K562 (cell line): Measurements from ENCODE around the gene CUL2. TPM values are rescaled to one million over a fixed set of nuclear protein-coding genes. Genes with fewer than 3 reads are reported as not detected.

Source experiments
- ATAC-seq: fragments of 200-7000 bp; cut with Tn5 transposase; 3 replicates; pipeline ENCODE4 v1.9.1; 2020; ENCODE audit warnings: moderate library complexity
- BruUV-seq: library from RNA; stranded (reverse); fragments of 400-500 nt; replicated peaks from 2 replicates; lab custom pipeline; 2021; lab: Mats Ljungman, UMichigan
- CTCF ChIA-PET: fragments of 300-600 bp; formaldehyde crosslinking; extraction: SDS; loops from one replicate; lab custom pipeline; 2021; ENCODE audit warnings: low intra/inter-chr PET ratio; lab: Yijun Ruan, JAX
- POLR2A ChIA-PET: fragments of 300-600, 350-650 bp; sonication (Branson Sonifier 250); formaldehyde crosslinking; extraction: SDS; loops from one replicate; lab custom pipeline; 2021; ENCODE audit warnings: antibody characterized with exemption, inconsistent platforms; lab: Yijun Ruan, JAX
- DNase-seq, 4 experiments: peaks; one replicate each; pipeline versions ENCODE4 v3.0.0 to v3.0.0-alpha.2; 2011 to 2018; ENCODE audit warnings: low spot score in 3 of 4, mixed read lengths in 3 of 4; ENCODE audit errors: extremely low read depth in 1 of 4
- FAIRE-seq: peaks from 2 replicates; lab custom pipeline; 2011; peaks lifted over from hg19 to GRCh38; lab: Jason Lieb, UNC
- H2AFZ ChIP-seq: 2 replicates; pipeline ENCODE4 v1.6.0; 2011; ENCODE audit warnings: low read depth, low read length, control low read depth, inconsistent platforms
- H3K27ac ChIP-seq: fragments of 200-600 bp; 3 replicates; pipeline ENCODE4 v1.8.0; 2011; ENCODE audit warnings: low read depth, mild to moderate bottlenecking, control low read depth, inconsistent platforms, low read length, moderate library complexity, mixed read lengths; ENCODE audit errors: extremely low read depth
- H3K27me3 ChIP-seq, 2 experiments: fragments of 300-600 bp in 1 of 2; 2 replicates in 1 of 2; 3 replicates in 1 of 2; pipeline versions ENCODE4 v1.6.0 to v1.8.0; 2011; ENCODE audit warnings: inconsistent platforms in 2 of 2, low read length in 2 of 2, mild to moderate bottlenecking in 1 of 2, mixed read lengths in 1 of 2, moderate library complexity in 1 of 2; ENCODE audit not compliant: control insufficient read depth in 2 of 2, insufficient read depth in 2 of 2
- H3K36me3 ChIP-seq: fragments of 300-600 bp; 3 replicates; pipeline ENCODE4 v1.8.0; 2011; ENCODE audit warnings: mild to moderate bottlenecking, low read length, inconsistent platforms; ENCODE audit not compliant: control insufficient read depth, insufficient read depth
- H3K4me1 ChIP-seq, 2 experiments: fragments of 200-600 bp in 1 of 2; replicated peaks in 1 of 2; 2 replicates in 1 of 2; 3 replicates in 1 of 2; pipeline versions ENCODE4 v1.5.1 to v1.8.0; 2011; ENCODE audit warnings: inconsistent platforms in 2 of 2, low read length in 2 of 2, mild to moderate bottlenecking in 1 of 2, mixed read lengths in 1 of 2, moderate library complexity in 1 of 2; ENCODE audit not compliant: control insufficient read depth in 2 of 2, insufficient read depth in 2 of 2
- H3K4me2 ChIP-seq: 2 replicates; pipeline ENCODE4 v1.6.1; 2011; ENCODE audit warnings: low read length, control low read depth, inconsistent platforms, mixed read lengths; ENCODE audit not compliant: insufficient read depth
- H3K4me3 ChIP-seq: fragments of 200-600 bp; sonication (generic), shearing (Covaris generic); 2 replicates; pipeline ENCODE4 v1.5.1; 2016; ENCODE audit warnings: control low read depth, inconsistent platforms
- H3K79me2 ChIP-seq: fragments of 200-600 bp; 3 replicates; pipeline ENCODE4 v1.8.0; 2011; ENCODE audit warnings: low read length, inconsistent platforms; ENCODE audit not compliant: control insufficient read depth, insufficient read depth
- H3K9ac ChIP-seq, 2 experiments: 2 replicates each; pipeline versions ENCODE4 v1.6.0 to v1.6.1; 2011; ENCODE audit warnings: low read depth in 2 of 2, low read length in 2 of 2, control low read depth in 1 of 2, inconsistent platforms in 1 of 2, mild to moderate bottlenecking in 1 of 2, mixed read lengths in 1 of 2; ENCODE audit not compliant: insufficient read depth in 1 of 2
- H3K9me1 ChIP-seq: one replicate; pipeline ENCODE4 v1.6.0; 2011; ENCODE audit warnings: inconsistent platforms, mild to moderate bottlenecking, low read length, moderate library complexity; ENCODE audit not compliant: control insufficient read depth, insufficient read depth
- H3K9me3 ChIP-seq: replicated peaks from 2 replicates; pipeline ENCODE4 v1.5.1; 2011; ENCODE audit warnings: low read depth, low read length, inconsistent platforms; ENCODE audit not compliant: control insufficient read depth, insufficient read depth
- H4K20me1 ChIP-seq: replicated peaks from 2 replicates; pipeline ENCODE4 v1.6.1; 2011; ENCODE audit warnings: low read length, inconsistent platforms, mixed read lengths; ENCODE audit not compliant: control insufficient read depth, insufficient read depth
- CBX2 ChIP-seq: fragments of 200-600 bp; sonication (generic); IDR thresholded peaks from one replicate; pipeline ENCODE4 v1.6.1; 2012; ENCODE audit warnings: mild to moderate bottlenecking, low read length, inconsistent platforms; ENCODE audit not compliant: insufficient read depth, poor library complexity, severe bottlenecking
- HDAC2 ChIP-seq: fragments of 450-650 bp; IDR thresholded peaks from 2 replicates; pipeline ENCODE4 v1.6.1; 2016; ENCODE audit warnings: mild to moderate bottlenecking
- HNRNPH1 ChIP-seq: fragments of 200-400 bp; formaldehyde crosslinking; optimal IDR thresholded peaks from 2 replicates; pipeline ENCODE3; 2017; ENCODE audit warnings: low read depth, mild to moderate bottlenecking, low read length, moderate library complexity
- KLF13 ChIP-seq: fragments of 450-650 bp; IDR thresholded peaks from 2 replicates; pipeline ENCODE4 v1.6.1; 2016; ENCODE audit warnings: missing genetic modification characterization, low read depth, mild to moderate bottlenecking, missing compliant biosample characterization, moderate library complexity, borderline replicate concordance
- PHTF2 ChIP-seq: fragments of 250-450 bp; sonication (Bioruptor Pico); IDR thresholded peaks from 2 replicates; pipeline ENCODE4 v1.5.0; 2021; ENCODE audit warnings: mild to moderate bottlenecking
- POLR3A ChIP-seq: IDR thresholded peaks from 2 replicates; pipeline ENCODE4 v1.6.1; 2011; ENCODE audit warnings: borderline replicate concordance, mild to moderate bottlenecking, moderate library complexity; ENCODE audit not compliant: insufficient read length, insufficient read depth; ENCODE audit errors: extremely low read depth
- POLR3G ChIP-seq: IDR thresholded peaks from 2 replicates; pipeline ENCODE4 v1.6.1; 2011; ENCODE audit not compliant: insufficient read length, insufficient replicate concordance; ENCODE audit errors: extremely low read depth
- TARDBP ChIP-seq: fragments of 450-650 bp; IDR thresholded peaks from 2 replicates; pipeline ENCODE4 v1.6.1; 2016
- ZNF184 ChIP-seq: sonication (generic); formaldehyde crosslinking; IDR thresholded peaks from 2 replicates; pipeline ENCODE4 v1.5.0; 2020; ENCODE audit warnings: missing genetic modification reagents
- ZNF639 ChIP-seq, 2 experiments: fragments of 200-800 bp in 1 of 2; sonication (Bioruptor generic) in 1 of 2; sonication (generic) in 1 of 2; formaldehyde crosslinking in 1 of 2; IDR thresholded peaks in 1 of 2; conservative IDR thresholded peaks in 1 of 2; 2 replicates each; pipeline versions ENCODE4 v1.5.0 to v1.6.1; 2016 to 2020; ENCODE audit warnings: missing compliant biosample characterization in 1 of 2, missing genetic modification characterization in 1 of 2, missing genetic modification reagents in 1 of 2
- WGBS: fragments of 100-300 bp; shearing (Covaris generic); methylation state at CpG from one replicate; pipeline ENCODE4 v1.1.6; 2016; ENCODE audit warnings: low coverage, mixed read lengths; ENCODE audit not compliant: insufficient coverage; ENCODE audit errors: missing lambda C conversion rate; 5-methylcytosine and 5-hydroxymethylcytosine counted together
- in situ Hi-C: fragments of 300-500 bp; cut with MboI; formaldehyde crosslinking; loops from 4 replicates; pipeline ENCODE4 v1.15.0; 2018; ENCODE audit warnings: inconsistent platforms, mixed read lengths
- intact Hi-C: fragments of 100-400 bp; cut with micrococcal nuclease; formaldehyde crosslinking; loops from 2 replicates; pipeline ENCODE4 v1.14.2; 2022
- polyA plus RNA-seq, 8 experiments: library from polyadenylated mRNA; depleted of rRNA in 4 of 8; stranded (reverse) in 5 of 8; unstranded in 3 of 8; fragments of >200 nt; fragmentation: Nextera tagmentation in 2 of 8; fragmentation: Illumina TruSeq in 1 of 8; extraction: Ambion mirVana in 2 of 8; extraction: Trizol in 1 of 8; gene quantifications; 2 replicates each; pipeline versions ENCODE4 v1.2.1 to v1.2.3, GENCODE V29; 2011 to 2014; ENCODE audit warnings: inconsistent platforms in 1 of 8, missing spikeins in 1 of 8
- total RNA-seq, 7 experiments: library from RNA; depleted of rRNA in 6 of 7; stranded (reverse); fragments of >200 nt in 6 of 7; fragmentation: Illumina TruSeq in 2 of 7; extraction: Trizol in 2 of 7; gene quantifications; 2 replicates each; pipeline versions ENCODE4 v1.2.1 to v1.2.3, GENCODE V29; 2011 to 2021; ENCODE audit warnings: low replicate concordance in 1 of 7

The CUL2 gene
- total and polyA plus RNA-seq, 9 of the 15 experiments (the other 6 are each of a cell fraction or from before 2014, with no cell fraction given) = 17.3 to 46.3 (median 41.2) TPM

- BruUV-seq = no TSS peak
- DNase-seq (no peak), ATAC-seq (no peak), FAIRE-seq (no peak)
- no peak overlapping the region for H3K27ac ChIP-seq
- no peaks in the 10 kb centered on the region for H4K20me1 ChIP-seq
- H3K4me2 ChIP-seq = no peak overlapping the region
- no peak overlapping the region for H3K4me3 ChIP-seq
- H2AFZ ChIP-seq = no peak overlapping the region
- WGBS = 86% methylated on average over 2 of the region's 2 CpGs
- no peak for TF ChIP-seq POLR3A
- TF ChIP-seq PHTF2 = no peak
- no peak for TF ChIP-seq POLR3G
- no peak for TF ChIP-seq TARDBP
- TF ChIP-seq CBX2 = no peak
- intact Hi-C loops (no loop called here), in situ Hi-C loops (no loop called here)
- ChIA-PET POLR2A (no interaction called here), CTCF (no interaction called here)
- H3K79me2 ChIP-seq = peaks cover 48% of the 10 kb centered on the region
- H3K9ac ChIP-seq = no peak overlapping the region
- no peaks in the 10 kb centered on the region for H3K9me1 ChIP-seq
- H3K4me1 ChIP-seq = peaks cover 0 to 2% of the 10 kb centered on the region in 2 experiments; a peak in 2 of 5 replicates
- H3K9me3 ChIP-seq = no peaks in the 10 kb centered on the region
- H3K27me3 ChIP-seq = no peaks in the 10 kb centered on the region
- H3K36me3 ChIP-seq = no peaks in the 10 kb centered on the region
Measured at GRCh38 chr10:35132727-35133126, 42.6 kb upstream of the CUL2 start.

GRCh38 chr10:35130663-35131062 is 40.5 kb upstream of the CUL2 start:
- H3K4me3 ChIP-seq = no peak overlapping the region
- WGBS = 50% methylated on average over 4 of the region's 4 CpGs
- H3K27ac ChIP-seq = no peak overlapping the region
- ATAC-seq = no peak
- H3K9ac ChIP-seq = no peak overlapping the region
- TF ChIP-seq KLF13 (tag) = no peak
- TF ChIP-seq ZNF639 (CRISPR knock-in tag; conservative IDR thresholded peaks at IDR 0.05 in 1 of 2, IDR thresholded peaks at IDR 0.05 in 1 of 2) = no peak
- TF ChIP-seq ZNF184 = no peak
- no peak for TF ChIP-seq HDAC2
- TF ChIP-seq HNRNPH1 = no peak
- TF ChIP-seq, all 486 proteins: peak for 0
- no peaks in the 10 kb centered on the region for H3K36me3 ChIP-seq
- no peaks in the 10 kb centered on the region for H3K27me3 ChIP-seq
- peak overlapping the region; percentile 11; the same call in 1 of the 2 replicates for H3K4me2 ChIP-seq
- H3K9me3 ChIP-seq = no peaks in the 10 kb centered on the region
- H3K79me2 ChIP-seq = peaks cover 51% of the 10 kb centered on the region
- CTCF ChIA-PET = no interaction called here
- no TSS peak for BruUV-seq
- no peak for FAIRE-seq
- intact Hi-C loops = no loop called here
- H4K20me1 ChIP-seq = no peaks in the 10 kb centered on the region
- POLR2A ChIA-PET = no interaction called here
- H3K4me1 ChIP-seq = peaks cover 6 to 16% of the 10 kb centered on the region in 2 experiments; a peak in 4 of 5 replicates
- DNase-seq = no peak
- no peaks in the 10 kb centered on the region for H3K9me1 ChIP-seq
- H2AFZ ChIP-seq = no peak overlapping the region
- in situ Hi-C loops = no loop called here
